Natural killer cell (primary cell): ENCODE results near the gene FCAMR. TPM values are rescaled to one million over a fixed set of nuclear protein-coding genes. Genes with fewer than 3 reads are reported as not detected.
A peak's percentile ranks its signal among the peaks of the same experiment; 100 is the strongest.

Experiments
- ATAC-seq, 3 donors: fragments of 150-1000 bp in 2 of 3; fragments of 200-7000 bp in 1 of 3; cut with Tn5 transposase; 1 replicate in 1 of 3; 2 replicates in 2 of 3; pipeline ENCODE4 v1.10.0; 2021; ENCODE audit warnings: mild to moderate bottlenecking in 2 of 3, moderate library complexity in 2 of 3
- DNase-seq, 2 donors: peaks; one replicate each; pipeline versions ENCODE4 v3.0.0 to v3.0.0-alpha.2; 2013 to 2021; ENCODE audit warnings: mixed read lengths in 1 of 2
- H3K27ac ChIP-seq: one replicate; pipeline ENCODE4 v1.5.1; 2013; ENCODE audit warnings: mild to moderate bottlenecking, low read length
- H3K27me3 ChIP-seq: one replicate; pipeline ENCODE4 v1.6.1; 2013; ENCODE audit warnings: low read length; ENCODE audit not compliant: control insufficient read depth, insufficient read depth
- H3K36me3 ChIP-seq: one replicate; pipeline ENCODE4 v1.6.1; 2013; ENCODE audit warnings: low read length; ENCODE audit not compliant: control insufficient read depth, insufficient read depth
- H3K4me1 ChIP-seq: one replicate; pipeline ENCODE4 v1.6.1; 2013; ENCODE audit warnings: low read length; ENCODE audit not compliant: control insufficient read depth, insufficient read depth
- H3K4me3 ChIP-seq: one replicate; pipeline ENCODE4 v1.5.1; 2013; ENCODE audit warnings: low read length
- H3K9me3 ChIP-seq: one replicate; pipeline ENCODE4 v1.6.1; 2013; ENCODE audit warnings: low read length; ENCODE audit not compliant: control insufficient read depth, insufficient read depth
- H3K27ac Mint-ChIP-seq, 2 donors: one replicate each; pipeline ENCODE4 v1.8.0; 2022; ENCODE audit warnings: mild to moderate bottlenecking in 2 of 2, mixed read lengths in 2 of 2, moderate library complexity in 1 of 2
- H3K27me3 Mint-ChIP-seq, 2 donors: one replicate each; pipeline ENCODE4 v1.8.0; 2022; ENCODE audit warnings: low read depth in 2 of 2, mixed read lengths in 2 of 2
- H3K36me3 Mint-ChIP-seq: one replicate; pipeline ENCODE4 v1.8.0; 2022; ENCODE audit warnings: mixed read lengths
- H3K4me1 Mint-ChIP-seq, 2 donors: one replicate each; pipeline ENCODE4 v1.8.0; 2022; ENCODE audit warnings: mixed read lengths in 2 of 2
- H3K4me3 Mint-ChIP-seq: one replicate; pipeline ENCODE4 v1.8.0; 2022; ENCODE audit warnings: mild to moderate bottlenecking, moderate library complexity, mixed read lengths
- H3K9me3 Mint-ChIP-seq, 2 donors: one replicate each; pipeline ENCODE4 v1.8.0; 2022; ENCODE audit warnings: mixed read lengths in 2 of 2
- CTCF ChIP-seq: fragments of 200-600 bp; IDR thresholded peaks from one replicate; pipeline ENCODE4 v1.8.0; 2022; ENCODE audit warnings: antibody characterized with exemption
- WGBS: methylation state at CpG from one replicate; pipeline ENCODE4 v1.1.7; 2013; ENCODE audit warnings: missing lambda C conversion rate; ENCODE audit not compliant: insufficient coverage; 5-methylcytosine and 5-hydroxymethylcytosine counted together
- intact Hi-C: fragments of 100-400 bp; cut with micrococcal nuclease; formaldehyde crosslinking; loops from one replicate; pipeline ENCODE4 v1.14.2; 2022
- total RNA-seq, 4 donors: library from RNA; stranded (reverse); fragments of 120-200 nt in 1 of 4; gene quantifications; one replicate each; pipeline versions ENCODE4 v1.2.3 to v1.2.4, GENCODE V29; 2013 to 2022

FCAMR gene
- total RNA-seq, 3 donors from 2014 or later (not counting 1 experiment from before 2014, with no cell fraction given): not detected

- Mint-ChIP-seq H3K27me3 (peaks cover 15 to 25% of the 10 kb centered on the region in 2 donors), H3K4me3 (no peak overlapping the region), H3K4me1 (no peaks in the 10 kb centered on the region), H3K9me3 (no peaks in the 10 kb centered on the region), H3K27ac (no peak overlapping the region), H3K36me3 (no peaks in the 10 kb centered on the region)
- no peaks in the 10 kb centered on the region for H3K4me1 ChIP-seq
- intact Hi-C loops: no loop called here
- no peaks in the 10 kb centered on the region for H3K9me3 ChIP-seq
- ATAC-seq (no peak), DNase-seq (no peak)
- H3K27me3 ChIP-seq: no peaks in the 10 kb centered on the region
- H3K4me3 ChIP-seq: no peak overlapping the region
- TF ChIP-seq CTCF: no peak
- H3K36me3 ChIP-seq: no peaks in the 10 kb centered on the region
- no peak overlapping the region for H3K27ac ChIP-seq
- WGBS: 88% methylated on average over 4 of the region's 4 CpGs
These were observed 48.4 kb upstream of the FCAMR start for GRCh38 chr1:207018707-207019106.

GRCh38 chr1:207017615-207018559 is 47.6 kb upstream of the FCAMR start:
- no peaks in the 10 kb centered on the region for H3K36me3 Mint-ChIP-seq
- DNase-seq (no peak), ATAC-seq (peak in 1 of 3 donors; percentile 22)
- intact Hi-C loops: no loop called here
- TF ChIP-seq CTCF: no peak
- H3K4me1 Mint-ChIP-seq: no peaks in the 10 kb centered on the region
- Histone ChIP-seq H3K27me3 (no peaks in the 10 kb centered on the region), H3K4me1 (no peaks in the 10 kb centered on the region), H3K4me3 (no peak overlapping the region), H3K27ac (no peak overlapping the region), H3K9me3 (no peaks in the 10 kb centered on the region), H3K36me3 (no peaks in the 10 kb centered on the region)
- WGBS: 79% methylated on average over 5 of the region's 7 CpGs
- H3K27ac Mint-ChIP-seq: no peak overlapping the region
- H3K4me3 Mint-ChIP-seq: no peak overlapping the region
- no peaks in the 10 kb centered on the region for H3K9me3 Mint-ChIP-seq
- peaks cover 23 to 29% of the 10 kb centered on the region in 2 donors for H3K27me3 Mint-ChIP-seq

- intact Hi-C loops: no loop called here
- ATAC-seq: no peak
- no peaks in the 10 kb centered on the region for H3K27me3 ChIP-seq
- Mint-ChIP-seq H3K27me3 (peaks cover 37 to 40% of the 10 kb centered on the region in 2 donors), H3K4me1 (no peaks in the 10 kb centered on the region), H3K27ac (no peak overlapping the region), H3K9me3 (no peaks in the 10 kb centered on the region), H3K4me3 (no peak overlapping the region), H3K36me3 (no peaks in the 10 kb centered on the region)
- no peaks in the 10 kb centered on the region for H3K9me3 ChIP-seq
- TF ChIP-seq CTCF: no peak
- no peak overlapping the region for H3K27ac ChIP-seq
- no peaks in the 10 kb centered on the region for H3K36me3 ChIP-seq
- 91% methylated on average over 3 of the region's 3 CpGs for WGBS
- H3K4me3 ChIP-seq: no peak overlapping the region
- DNase-seq: no peak
- H3K4me1 ChIP-seq: no peaks in the 10 kb centered on the region
These were observed 45.5 kb upstream of the FCAMR start for GRCh38 chr1:207015791-207016190.
